HG03139 (cell line): ENCODE data around the gene NRXN3.

Experiments
- ATAC-seq: cut with Tn5 transposase; IDR thresholded peaks from one replicate; pipeline ENCODE4 v1.9.1; 2021; ENCODE audit not compliant: unreplicated experiment

NRXN3 gene

GRCh38 chr14:78627114-78627513 lies 456.9 kb downstream of the NRXN3 start:
- no peak for ATAC-seq

GRCh38 chr14:78631551-78631950 lies 461.4 kb downstream of the NRXN3 start:
- no peak for ATAC-seq

GRCh38 chr14:78633752-78634151 lies 463.6 kb downstream of the NRXN3 start:
- no peak for ATAC-seq

- no peak for ATAC-seq
These were observed 467.3 kb downstream of the NRXN3 start for GRCh38 chr14:78637489-78637888.

GRCh38 chr14:78637908-78638475 lies 467.8 kb downstream of the NRXN3 start:
- ATAC-seq = no peak

GRCh38 chr14:78638926-78639325 lies 468.8 kb downstream of the NRXN3 start:
- no peak for ATAC-seq

- no peak for ATAC-seq
These were observed 474.8 kb downstream of the NRXN3 start for GRCh38 chr14:78644824-78645559.

GRCh38 chr14:78652727-78653126 lies 482.6 kb downstream of the NRXN3 start:
- ATAC-seq = no peak

- ATAC-seq = no peak
These were observed 483.0 kb downstream of the NRXN3 start for GRCh38 chr14:78653173-78653572.

GRCh38 chr14:78657451-78657850 lies 487.3 kb downstream of the NRXN3 start:
- ATAC-seq = no peak

GRCh38 chr14:78664841-78665240 lies 494.7 kb downstream of the NRXN3 start:
- no peak for ATAC-seq

- ATAC-seq = no peak
These were observed 496.3 kb downstream of the NRXN3 start for GRCh38 chr14:78666336-78667056.

- ATAC-seq = no peak
These were observed 497.0 kb downstream of the NRXN3 start for GRCh38 chr14:78667141-78667540.

- ATAC-seq = no peak
These were observed 503.7 kb downstream of the NRXN3 start for GRCh38 chr14:78673845-78674244.

- ATAC-seq = no peak
These were observed 504.6 kb downstream of the NRXN3 start for GRCh38 chr14:78674820-78675219.

GRCh38 chr14:78683206-78683605 lies 513.0 kb downstream of the NRXN3 start:
- ATAC-seq = no peak

- ATAC-seq = no peak
These were observed 513.8 kb downstream of the NRXN3 start for GRCh38 chr14:78683981-78684380.

- ATAC-seq = no peak
These were observed 518.3 kb downstream of the NRXN3 start for GRCh38 chr14:78688503-78688902.

- ATAC-seq = no peak
These were observed 520.7 kb downstream of the NRXN3 start for GRCh38 chr14:78690836-78691235.

- ATAC-seq = no peak
These were observed 527.2 kb downstream of the NRXN3 start for GRCh38 chr14:78697341-78697740.

- no peak for ATAC-seq
These were observed 528.8 kb downstream of the NRXN3 start for GRCh38 chr14:78698991-78699390.

GRCh38 chr14:78700236-78700635 lies 530.1 kb downstream of the NRXN3 start:
- ATAC-seq = no peak
